Ureter (tissue), 1 donor: ENCODE results near the gene OR10P1. TPM values are rescaled to one million over a fixed set of nuclear protein-coding genes. Genes with fewer than 3 reads are reported as not detected.

ENCODE experiments used
- DNase-seq: peaks from one replicate; pipeline ENCODE4 v3.0.0-alpha.2; 2020; ENCODE audit warnings: low spot score
- total RNA-seq: library from RNA; stranded (reverse); gene quantifications from one replicate; pipeline ENCODE4 v1.2.4, GENCODE V29; 2023
- donor health status: DM: yes; HTN: yes; CAD: no.

The OR10P1 gene
- total RNA-seq, 1 donor from 2014 or later: not detected

- DNase-seq: no peak
Measured at GRCh38 chr12:55684761-55685370, 48.2 kb downstream of the OR10P1 start.

DNA sequence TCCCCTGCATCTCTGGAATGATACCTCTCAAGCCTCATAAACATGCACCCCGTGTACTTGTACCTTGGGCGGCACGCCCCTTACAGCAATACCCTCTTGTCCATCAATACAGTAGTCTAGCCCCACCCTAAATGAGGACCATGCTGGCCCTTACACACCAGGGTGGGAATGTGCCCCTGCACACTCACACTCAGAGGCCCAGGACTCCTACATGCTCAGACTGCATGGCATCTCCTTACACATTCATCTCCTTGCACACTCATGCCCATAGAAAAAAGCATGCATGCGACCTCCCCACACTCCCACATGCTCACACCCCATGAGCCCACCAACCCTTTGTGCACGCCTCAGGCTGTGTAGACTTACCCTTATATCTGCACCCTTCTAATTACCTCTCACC lies 49.0 kb downstream of the OR10P1 start:
- no peak for DNase-seq

- DNase-seq: no peak
Measured at GRCh38 chr12:55686366-55687010, 49.8 kb downstream of the OR10P1 start.

Other genes with a start within 250 kb of the OR10P1 start
- gene OR6C65, start 236.4 kb upstream of the OR10P1 start, total RNA-seq: not detected
- not detected for gene OR6C76, start 210.6 kb upstream of the OR10P1 start, total RNA-seq
- 1.2 TPM for gene OR6C2, start 192.8 kb upstream of the OR10P1 start, total RNA-seq
- gene OR6C70, start 166.8 kb upstream of the OR10P1 start, total RNA-seq: not detected
- not detected for gene OR6C68, start 144.5 kb upstream of the OR10P1 start, total RNA-seq
- not detected for gene OR6C4, start 87.3 kb upstream of the OR10P1 start, total RNA-seq
- not detected for gene OR2AP1, start 64.4 kb upstream of the OR10P1 start, total RNA-seq
- 99.7 TPM for gene ITGA7, start 71.0 kb downstream of the OR10P1 start, total RNA-seq
- gene BLOC1S1, start 79.2 kb downstream of the OR10P1 start, total RNA-seq: 105 TPM
- 5.8 TPM for gene RDH5, start 83.5 kb downstream of the OR10P1 start, total RNA-seq
- 905 TPM for gene CD63, start 92.1 kb downstream of the OR10P1 start, total RNA-seq
- gene GDF11, start 106.2 kb downstream of the OR10P1 start, total RNA-seq: 7.2 TPM
- 61.9 TPM for gene SARNP, start 180.8 kb downstream of the OR10P1 start, total RNA-seq
- 88.4 TPM for gene ORMDL2, start 181.1 kb downstream of the OR10P1 start, total RNA-seq
- 33.0 TPM for gene DNAJC14, start 192.7 kb downstream of the OR10P1 start, total RNA-seq
- 17.7 TPM for gene MMP19, start 206.0 kb downstream of the OR10P1 start, total RNA-seq